Endothelial cell of umbilical vein (primary cell): Measurements from ENCODE around the gene DCLK1. TPM values are rescaled to one million over a fixed set of nuclear protein-coding genes. Genes with fewer than 3 reads are reported as not detected.

Experiments used
- BruUV-seq: library from RNA; stranded (reverse); fragments of 400-500 nt; replicated peaks from 2 replicates; lab custom pipeline; 2021; lab: Mats Ljungman, UMichigan
- CTCF ChIA-PET: fragments of 300-600, 350-600 bp; sonication (Branson Sonifier 250); formaldehyde crosslinking; loops from one replicate; lab custom pipeline; 2021; ENCODE audit warnings: antibody characterized with exemption, inconsistent platforms; lab: Charles Lee
- POLR2A ChIA-PET: fragments of 300-600, 350-600 bp; sonication (Branson Sonifier 250); formaldehyde crosslinking; loops from one replicate; lab custom pipeline; 2021; ENCODE audit warnings: antibody characterized with exemption, inconsistent platforms; lab: Charles Lee
- DNase-seq: peaks from one replicate; pipeline ENCODE4 v3.0.0-alpha.2; 2011; ENCODE audit warnings: low read depth, low spot score
- FAIRE-seq: peaks from 2 replicates; lab custom pipeline; 2011; peaks lifted over from hg19 to GRCh38; lab: Jason Lieb, UNC
- H2AFZ ChIP-seq: 2 replicates; pipeline ENCODE4 v1.6.0; 2012; ENCODE audit warnings: low read depth, low read length, control low read depth, inconsistent platforms
- H3K27ac ChIP-seq: 2 replicates; pipeline ENCODE4 v1.5.1; 2011; ENCODE audit warnings: low read depth, mild to moderate bottlenecking, control low read depth, low read length, moderate library complexity; ENCODE audit not compliant: insufficient read depth
- H3K27me3 ChIP-seq, 2 experiments: 2 replicates each; pipeline versions ENCODE4 v1.6.0 to v1.6.1; 2011; ENCODE audit warnings: low read length in 2 of 2, mixed read lengths in 1 of 2; ENCODE audit not compliant: control insufficient read depth in 2 of 2, insufficient read depth in 2 of 2
- H3K36me3 ChIP-seq, 2 experiments: 2 replicates in 1 of 2; 3 replicates in 1 of 2; pipeline ENCODE4 v1.5.1; 2011; ENCODE audit warnings: low read length in 2 of 2, mild to moderate bottlenecking in 1 of 2, moderate library complexity in 1 of 2; ENCODE audit not compliant: control insufficient read depth in 2 of 2, insufficient read depth in 2 of 2; ENCODE audit errors: extremely low read depth in 1 of 2
- H3K4me1 ChIP-seq: 3 replicates; pipeline ENCODE4 v1.5.1; 2011; ENCODE audit warnings: mild to moderate bottlenecking, low read length; ENCODE audit not compliant: control insufficient read depth, insufficient read depth; ENCODE audit errors: extremely low read depth
- H3K4me2 ChIP-seq: 2 replicates; pipeline ENCODE4 v1.6.1; 2011; ENCODE audit warnings: low read length, control low read depth, mixed read lengths; ENCODE audit not compliant: insufficient read depth
- H3K4me3 ChIP-seq, 3 experiments: fragments of 200-600 bp in 1 of 3; sonication (generic), shearing (Covaris generic) in 1 of 3; replicated peaks in 1 of 3; 2 replicates each; pipeline ENCODE4 v1.5.1; 2011 to 2016; ENCODE audit warnings: control low read depth in 3 of 3, low read length in 3 of 3, mild to moderate bottlenecking in 2 of 3, inconsistent platforms in 1 of 3, low read depth in 1 of 3, moderate library complexity in 1 of 3; ENCODE audit not compliant: insufficient read depth in 1 of 3
- H3K79me2 ChIP-seq: 2 replicates; pipeline ENCODE4 v1.6.0; 2012; ENCODE audit warnings: low read length, inconsistent platforms; ENCODE audit not compliant: control insufficient read depth, insufficient read depth
- H3K9ac ChIP-seq: replicated peaks from 2 replicates; pipeline ENCODE3; 2011; ENCODE audit warnings: low read length, control low read depth; ENCODE audit not compliant: insufficient read depth; ENCODE audit errors: extremely low read depth
- H3K9me1 ChIP-seq: replicated peaks from 3 replicates; pipeline ENCODE4 v1.6.0; 2011; ENCODE audit warnings: mild to moderate bottlenecking, low read length; ENCODE audit not compliant: control insufficient read depth, insufficient read depth; ENCODE audit errors: extremely low read depth
- H3K9me3 ChIP-seq: replicated peaks from 2 replicates; pipeline ENCODE4 v1.5.1; 2012; ENCODE audit warnings: low read length, inconsistent platforms; ENCODE audit not compliant: control insufficient read depth, insufficient read depth
- H4K20me1 ChIP-seq: replicated peaks from 2 replicates; pipeline ENCODE3; 2011; ENCODE audit warnings: mild to moderate bottlenecking, low read length; ENCODE audit not compliant: control insufficient read depth, insufficient read depth; ENCODE audit errors: extremely low read depth
- CTCF ChIP-seq, 2 donors: IDR thresholded peaks; 1 replicate in 1 of 2; 2 replicates in 1 of 2; pipeline ENCODE4 v1.5.1; 2011; ENCODE audit warnings: low read length in 2 of 2, mild to moderate bottlenecking in 2 of 2, moderate library complexity in 2 of 2, control low read depth in 1 of 2, inconsistent platforms in 1 of 2, low read depth in 1 of 2; ENCODE audit not compliant: insufficient read depth in 1 of 2; ENCODE audit errors: extremely low read depth in 1 of 2
- EZH2 ChIP-seq: IDR thresholded peaks from 2 replicates; pipeline ENCODE4 v1.6.1; 2012; ENCODE audit warnings: borderline replicate concordance, low read depth, mild to moderate bottlenecking, moderate library complexity, low read length, inconsistent platforms; ENCODE audit not compliant: severe bottlenecking
- FOS ChIP-seq: IDR thresholded peaks from 2 replicates; pipeline ENCODE4 v1.6.1; 2011; ENCODE audit warnings: mild to moderate bottlenecking, low read length, moderate library complexity, borderline replicate concordance; ENCODE audit not compliant: insufficient read depth
- GATA2 ChIP-seq: IDR thresholded peaks from 2 replicates; pipeline ENCODE4 v1.7.0; 2011; ENCODE audit warnings: low read depth, mild to moderate bottlenecking, moderate library complexity, mixed read lengths, low read length; ENCODE audit not compliant: insufficient read length, insufficient read depth
- JUN ChIP-seq: IDR thresholded peaks from 2 replicates; pipeline ENCODE4 v1.6.1; 2011; ENCODE audit warnings: borderline replicate concordance, low read depth; ENCODE audit not compliant: insufficient read length, insufficient read depth
- MAX ChIP-seq: IDR thresholded peaks from 2 replicates; pipeline ENCODE4 v1.6.1; 2011; ENCODE audit not compliant: insufficient read depth, insufficient read length
- MYC ChIP-seq: IDR thresholded peaks from one replicate; pipeline ENCODE4 v1.6.1; 2011; ENCODE audit warnings: mild to moderate bottlenecking, low read depth, low read length
- POLR2A ChIP-seq: IDR thresholded peaks from 2 replicates; pipeline ENCODE4 v1.6.1; 2012; ENCODE audit warnings: low read depth, mild to moderate bottlenecking, control low read depth, low read length
- POLR2AphosphoS5 ChIP-seq: IDR thresholded peaks from 2 replicates; pipeline ENCODE4 v1.6.1; 2012; ENCODE audit warnings: low read depth, mild to moderate bottlenecking, control low read depth, low read length, moderate library complexity; ENCODE audit not compliant: insufficient read depth
- dilution Hi-C: fragments of 300-500 bp; cut with MboI; formaldehyde crosslinking; loops from one replicate; pipeline ENCODE4 v1.15.0; 2019; ENCODE audit warnings: low sequenced_read_pairs; ENCODE audit not compliant: extremely low pct_ligation_motif_present
- intact Hi-C: fragments of 100-400 bp; cut with micrococcal nuclease; formaldehyde crosslinking; loops from one replicate; pipeline ENCODE4 v1.10.0; 2022
- polyA plus RNA-seq, 4 experiments: library from polyadenylated mRNA; depleted of rRNA in 3 of 4; stranded (reverse) in 3 of 4; unstranded in 1 of 4; fragments of >200 nt; gene quantifications; 2 replicates each; pipeline versions ENCODE4 v1.2.1 to v1.2.3, GENCODE V29; 2011 to 2012; ENCODE audit warnings: missing spikeins in 1 of 4
- total RNA-seq: library from RNA; stranded (reverse); gene quantifications from 2 replicates; pipeline ENCODE4 v1.2.3, GENCODE V29; 2021

Gene DCLK1
- total and polyA plus RNA-seq, 2 donors (not counting 3 experiments of a cell fraction or from before 2014, with no cell fraction given), result 0.28 to 3.9 TPM

- Histone ChIP-seq H3K9me3 (no peaks in the 10 kb centered on the region), H3K9me1 (no peaks in the 10 kb centered on the region), H3K9ac (no peak overlapping the region), H3K27ac (no peak overlapping the region), H2AFZ (no peak overlapping the region), H3K4me3 (no peak overlapping the region), H3K27me3 (no peaks in the 10 kb centered on the region), H3K4me2 (no peak overlapping the region), H3K36me3 (no peaks in the 10 kb centered on the region), H3K79me2 (no peaks in the 10 kb centered on the region), H3K4me1 (peaks cover 3% of the 10 kb centered on the region), H4K20me1 (no peaks in the 10 kb centered on the region)
- POLR2A ChIA-PET, result no interaction called here
- no peak for DNase-seq
- no peak for FAIRE-seq
- CTCF ChIA-PET, result no interaction called here
- BruUV-seq, result no TSS peak
- intact Hi-C loops (no loop called here), dilution Hi-C loops (no loop called here)
- TF ChIP-seq GATA2, result no peak
- no peak for TF ChIP-seq EZH2
- TF ChIP-seq FOS, result no peak
- no peak for TF ChIP-seq POLR2A
- TF ChIP-seq POLR2AphosphoS5, result no peak
- no peak for TF ChIP-seq CTCF (IDR thresholded peaks at IDR 0.05; ENCODE audit: extremely low read depth in 1 of 2, insufficient read depth in 1 of 2, low read depth in 1 of 2, low read length in 2 of 2)
Observed at GRCh38 chr13:36026531-36026930, 104.7 kb downstream of the DCLK1 start.

- no peaks in the 10 kb centered on the region for H3K9me3 ChIP-seq
- no peaks in the 10 kb centered on the region for H3K36me3 ChIP-seq
- H3K27ac ChIP-seq, result no peak overlapping the region
- H3K79me2 ChIP-seq, result no peaks in the 10 kb centered on the region
- no peak for TF ChIP-seq CTCF (IDR thresholded peaks at IDR 0.05; ENCODE audit: extremely low read depth in 1 of 2, insufficient read depth in 1 of 2, low read depth in 1 of 2, low read length in 2 of 2)
- no peak for TF ChIP-seq JUN
- TF ChIP-seq EZH2, result no peak
- TF ChIP-seq POLR2AphosphoS5, result no peak
- no peak for TF ChIP-seq MAX
- no peak for TF ChIP-seq GATA2
- TF ChIP-seq FOS, result no peak
- no peak for TF ChIP-seq POLR2A
- TF ChIP-seq MYC, result no peak
- no peaks in the 10 kb centered on the region for H3K4me1 ChIP-seq
- CTCF ChIA-PET, result no interaction called here
- no peak overlapping the region for H3K4me3 ChIP-seq
- no peak overlapping the region for H3K4me2 ChIP-seq
- no peaks in the 10 kb centered on the region for H4K20me1 ChIP-seq
- POLR2A ChIA-PET, result no interaction called here
- no peaks in the 10 kb centered on the region for H3K9me1 ChIP-seq
- DNase-seq (no peak), FAIRE-seq (no peak)
- intact Hi-C loops, result no loop called here
- H3K27me3 ChIP-seq, result peaks cover 0 to 2% of the 10 kb centered on the region in 2 experiments
- no TSS peak for BruUV-seq
- H2AFZ ChIP-seq, result no peak overlapping the region
- no peak overlapping the region for H3K9ac ChIP-seq
- dilution Hi-C loops, result no loop called here
Observed at GRCh38 chr13:36014763-36015162, 116.4 kb downstream of the DCLK1 start.
